NCI-H446 treated with DMSO at 0.1 percent for 48 hours (cell line): ENCODE measurements around the gene HOXC12.

Experiments used
- DNase-seq: peaks from one replicate; lab custom pipeline; 2025; lab: John Stamatoyannopoulos, UW

Gene HOXC12

GRCh38 chr12:53956251-53956887, 1.7 kb downstream of the HOXC12 start:
- no peak for DNase-seq

- no peak for DNase-seq
Observed at GRCh38 chr12:53956914-53957536, 2.3 kb downstream of the HOXC12 start.

GRCh38 chr12:53958128-53958527, 3.4 kb downstream of the HOXC12 start:
- no peak for DNase-seq

GRCh38 chr12:53959314-53959713, 4.6 kb downstream of the HOXC12 start:
- DNase-seq, result no peak

GRCh38 chr12:53960187-53961024, 5.7 kb downstream of the HOXC12 start:
- DNase-seq, result no peak

- DNase-seq, result no peak
Observed at GRCh38 chr12:53961025-53961761, 6.5 kb downstream of the HOXC12 start.

GRCh38 chr12:53963005-53963404, 8.3 kb downstream of the HOXC12 start:
- no peak for DNase-seq

- no peak for DNase-seq
Observed at GRCh38 chr12:53963434-53964314, 9.0 kb downstream of the HOXC12 start.

- no peak for DNase-seq
Observed at GRCh38 chr12:53964315-53964713, 9.6 kb downstream of the HOXC12 start.

- no peak for DNase-seq
Observed at GRCh38 chr12:53965281-53966084, 10.8 kb downstream of the HOXC12 start.

GRCh38 chr12:53966085-53966384, 11.3 kb downstream of the HOXC12 start:
- DNase-seq, result no peak

- no peak for DNase-seq
Observed at GRCh38 chr12:53966385-53967133, 11.9 kb downstream of the HOXC12 start.

- no peak for DNase-seq
Observed at GRCh38 chr12:53967421-53967925, 12.8 kb downstream of the HOXC12 start.

- DNase-seq, result no peak
Observed at GRCh38 chr12:53968214-53969127, 13.8 kb downstream of the HOXC12 start.

GRCh38 chr12:53969588-53970259, 15.0 kb downstream of the HOXC12 start:
- no peak for DNase-seq

- no peak for DNase-seq
Observed at GRCh38 chr12:53970451-53970850, 15.7 kb downstream of the HOXC12 start.

- no peak for DNase-seq
Observed at GRCh38 chr12:53971129-53971528, 16.4 kb downstream of the HOXC12 start.

- no peak for DNase-seq
Observed at GRCh38 chr12:53971686-53972085, 17.0 kb downstream of the HOXC12 start.
